Caco-2 (cell line): ENCODE results near the gene STUM. TPM values are rescaled to one million over a fixed set of nuclear protein-coding genes. Genes with fewer than 3 reads are reported as not detected.
"Not testable (repeated sequence)": the region's sequence is repeated elsewhere in the genome, so short reads cannot be mapped to it uniquely, and the experiment has no call there.

Experiments used
- BruUV-seq: library from RNA; stranded (reverse); fragments of 400-500 nt; replicated peaks from 2 replicates; lab custom pipeline; 2021; lab: Mats Ljungman, UMichigan
- CTCF ChIA-PET: fragments of 300-600 bp; sonication (Branson Sonifier 250); formaldehyde crosslinking; loops from one replicate; lab custom pipeline; 2022; ENCODE audit warnings: antibody characterized with exemption; lab: Charles Lee
- POLR2A ChIA-PET: fragments of 300-600 bp; sonication (Branson Sonifier 250); formaldehyde crosslinking; loops from one replicate; lab custom pipeline; 2022; ENCODE audit warnings: antibody characterized with exemption; lab: Charles Lee
- DNase-seq, 2 experiments: peaks; one replicate each; pipeline versions ENCODE4 v3.0.0 to v3.0.0-alpha.2; 2020 to 2022
- H3K27me3 ChIP-seq: replicated peaks from 2 replicates; pipeline ENCODE4 v1.6.0; 2011; ENCODE audit warnings: low read length; ENCODE audit not compliant: control insufficient read depth, insufficient read depth
- H3K36me3 ChIP-seq: 2 replicates; pipeline ENCODE4 v1.5.1; 2011; ENCODE audit warnings: low read length; ENCODE audit not compliant: control insufficient read depth, insufficient read depth
- H3K4me1 ChIP-seq: fragments of 250-450 bp; sonication (Bioruptor Pico); 2 replicates; pipeline ENCODE4 v1.5.1; 2020; ENCODE audit warnings: mild to moderate bottlenecking
- H3K4me3 ChIP-seq: 2 replicates; pipeline ENCODE4 v1.5.1; 2011; ENCODE audit warnings: low read depth, mild to moderate bottlenecking, control low read depth, low read length
- H3K9me3 ChIP-seq: fragments of 250-450 bp; sonication (Bioruptor Pico); 2 replicates; pipeline ENCODE4 v1.5.1; 2020; ENCODE audit warnings: mild to moderate bottlenecking, moderate library complexity
- H3K27ac Mint-ChIP-seq: one replicate; pipeline ENCODE4 v1.8.0; 2022; ENCODE audit warnings: mixed read lengths; ENCODE audit not compliant: unreplicated experiment
- H3K27me3 Mint-ChIP-seq: one replicate; pipeline ENCODE4 v1.8.0; 2022; ENCODE audit warnings: mixed read lengths; ENCODE audit not compliant: insufficient read depth, unreplicated experiment
- H3K36me3 Mint-ChIP-seq: one replicate; pipeline ENCODE4 v1.8.0; 2022; ENCODE audit warnings: mild to moderate bottlenecking, mixed read lengths; ENCODE audit not compliant: insufficient read depth, unreplicated experiment
- H3K4me1 Mint-ChIP-seq: one replicate; pipeline ENCODE4 v1.8.0; 2022; ENCODE audit warnings: low read depth, mixed read lengths; ENCODE audit not compliant: unreplicated experiment
- H3K4me3 Mint-ChIP-seq: one replicate; pipeline ENCODE4 v1.8.0; 2022; ENCODE audit warnings: mild to moderate bottlenecking, moderate library complexity, mixed read lengths; ENCODE audit not compliant: unreplicated experiment
- H3K9me3 Mint-ChIP-seq: one replicate; pipeline ENCODE4 v1.8.0; 2022; ENCODE audit warnings: mixed read lengths; ENCODE audit not compliant: unreplicated experiment
- CTCF ChIP-seq, 2 experiments: fragments of 200-600 bp in 1 of 2; IDR thresholded peaks; 1 replicate in 1 of 2; 2 replicates in 1 of 2; pipeline versions ENCODE4 v1.5.1 to v1.8.0; 2011 to 2022; ENCODE audit warnings: antibody characterized with exemption in 1 of 2, control low read depth in 1 of 2, inconsistent platforms in 1 of 2, low read depth in 1 of 2, low read length in 1 of 2, mild to moderate bottlenecking in 1 of 2, moderate library complexity in 1 of 2; ENCODE audit not compliant: insufficient read depth in 1 of 2, severe bottlenecking in 1 of 2, unreplicated experiment in 1 of 2
- intact Hi-C: fragments of 100-400 bp; cut with micrococcal nuclease; formaldehyde crosslinking; loops from one replicate; pipeline ENCODE4 v1.10.0; 2022; ENCODE audit not compliant: unreplicated experiment
- total RNA-seq: library from RNA; stranded (reverse); gene quantifications from 2 replicates; pipeline ENCODE4 v1.2.3, GENCODE V29; 2022

STUM gene
- total RNA-seq, 1 experiment from 2014 or later = 1.7 TPM

- H3K27me3 Mint-ChIP-seq = no peaks in the 10 kb centered on the region
- peaks cover 2% of the 10 kb centered on the region; the same call in 1 of the 2 replicates for H3K9me3 ChIP-seq
- intact Hi-C loops = no loop called here
- H3K36me3 Mint-ChIP-seq = no peaks in the 10 kb centered on the region
- peaks cover 18% of the 10 kb centered on the region for H3K9me3 Mint-ChIP-seq
- no TSS peak for BruUV-seq
- no peak overlapping the region for H3K4me3 Mint-ChIP-seq
- DNase-seq = no peak
- no peak overlapping the region for H3K27ac Mint-ChIP-seq
- TF ChIP-seq CTCF (IDR thresholded peaks at IDR 0.05; ENCODE audit: insufficient read depth in 1 of 2, low read depth in 1 of 2, low read length in 1 of 2, severe bottlenecking in 1 of 2, unreplicated experiment in 1 of 2) = no peak
- ChIA-PET CTCF (no interaction called here), POLR2A (no interaction called here)
- H3K27me3 ChIP-seq = no peaks in the 10 kb centered on the region
- H3K4me1 ChIP-seq = peaks cover 19% of the 10 kb centered on the region
- H3K4me3 ChIP-seq = no peak overlapping the region
- H3K36me3 ChIP-seq = no peaks in the 10 kb centered on the region
- H3K4me1 Mint-ChIP-seq = peaks cover 6% of the 10 kb centered on the region
Measured at GRCh38 chr1:226616636-226617035, 68.1 kb downstream of the STUM start.

GRCh38 chr1:226617109-226617508 is 68.5 kb downstream of the STUM start:
- Mint-ChIP-seq H3K36me3 (no peaks in the 10 kb centered on the region), H3K9me3 (peaks cover 19% of the 10 kb centered on the region), H3K27me3 (no peaks in the 10 kb centered on the region), H3K4me3 (no peak overlapping the region), H3K4me1 (peaks cover 6% of the 10 kb centered on the region), H3K27ac (peak overlapping the region; percentile 28)
- intact Hi-C loops = no loop called here
- POLR2A ChIA-PET = no interaction called here
- peaks cover 17% of the 10 kb centered on the region for H3K4me1 ChIP-seq
- BruUV-seq = no TSS peak
- CTCF ChIA-PET = no interaction called here
- no peaks in the 10 kb centered on the region for H3K27me3 ChIP-seq
- peaks cover 7% of the 10 kb centered on the region; the same call in 1 of the 2 replicates for H3K9me3 ChIP-seq
- H3K36me3 ChIP-seq = no peaks in the 10 kb centered on the region
- no peak for TF ChIP-seq CTCF (IDR thresholded peaks at IDR 0.05; ENCODE audit: insufficient read depth in 1 of 2, low read depth in 1 of 2, low read length in 1 of 2, severe bottlenecking in 1 of 2, unreplicated experiment in 1 of 2)
- no peak overlapping the region for H3K4me3 ChIP-seq
- DNase-seq = no peak

GRCh38 chr1:226617719-226618118 is 69.2 kb downstream of the STUM start:
- H3K27me3 Mint-ChIP-seq, CTCF ChIA-PET, BruUV-seq: not testable (repeated sequence)

More at GRCh38 chr1:226617719-226618118, 69.2 kb downstream of the STUM start:
- H3K4me3 ChIP-seq, DNase-seq, H3K4me3 Mint-ChIP-seq, H3K4me1 Mint-ChIP-seq, POLR2A ChIA-PET, intact Hi-C loops, H3K36me3 Mint-ChIP-seq, H3K36me3 ChIP-seq, H3K27me3 ChIP-seq, H3K9me3 ChIP-seq: not testable (repeated sequence)
- H3K27ac Mint-ChIP-seq = peak overlapping the region; percentile 28
- peaks cover 11% of the 10 kb centered on the region; the same call in 1 of the 2 replicates for H3K4me1 ChIP-seq
- peaks cover 19% of the 10 kb centered on the region for H3K9me3 Mint-ChIP-seq
